ENCODE results near the gene PADI1.

Gene PADI1

DNA sequence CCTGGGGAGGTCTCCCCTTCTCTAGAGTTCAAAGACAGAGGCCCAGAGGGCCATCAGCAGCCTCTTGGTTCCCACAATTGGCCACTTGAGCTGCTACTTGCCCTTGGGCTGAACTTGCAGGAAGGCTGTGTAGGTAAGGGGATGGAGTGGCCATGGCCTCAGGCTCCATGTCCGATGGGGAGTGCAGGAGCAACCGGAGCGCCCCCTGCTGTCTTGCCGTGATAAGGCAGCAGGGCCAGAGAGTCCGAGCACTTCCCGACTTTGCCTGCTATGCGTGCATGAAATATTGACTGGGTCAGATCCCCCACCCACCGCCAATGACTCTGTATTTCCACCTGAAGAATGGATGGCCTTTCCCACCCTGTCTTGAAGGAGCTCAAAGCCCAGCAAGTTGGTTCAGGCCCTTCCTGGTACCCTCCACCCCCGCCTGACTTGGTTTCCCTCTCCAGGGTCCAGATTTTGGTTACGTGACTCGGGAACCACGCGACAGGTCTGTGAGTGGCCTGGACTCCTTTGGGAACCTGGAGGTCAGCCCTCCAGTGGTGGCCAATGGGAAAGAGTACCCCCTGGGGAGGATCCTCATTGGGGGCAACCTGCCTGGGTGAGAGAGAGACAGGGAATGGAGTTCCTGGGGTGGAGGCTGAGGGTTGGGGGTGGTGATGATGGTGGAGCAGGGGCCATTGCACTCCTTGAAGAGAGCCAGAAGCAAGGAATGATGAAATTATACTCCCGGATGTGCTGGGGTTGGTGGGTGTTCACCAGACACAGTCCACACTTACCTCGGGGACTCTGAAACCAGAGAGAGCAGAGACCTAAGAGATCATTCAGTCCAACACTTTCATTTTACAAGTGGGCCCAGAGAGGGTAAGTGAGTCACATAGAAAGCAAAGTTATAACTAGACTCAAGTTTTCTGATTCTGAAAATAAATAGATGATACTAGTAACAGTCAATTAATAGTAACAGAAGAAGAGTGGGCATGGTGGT, 69.5 kb downstream of the PADI1 start:
- peak in 1 of 2 experiments; percentile 31 for DNase-seq

DNA sequence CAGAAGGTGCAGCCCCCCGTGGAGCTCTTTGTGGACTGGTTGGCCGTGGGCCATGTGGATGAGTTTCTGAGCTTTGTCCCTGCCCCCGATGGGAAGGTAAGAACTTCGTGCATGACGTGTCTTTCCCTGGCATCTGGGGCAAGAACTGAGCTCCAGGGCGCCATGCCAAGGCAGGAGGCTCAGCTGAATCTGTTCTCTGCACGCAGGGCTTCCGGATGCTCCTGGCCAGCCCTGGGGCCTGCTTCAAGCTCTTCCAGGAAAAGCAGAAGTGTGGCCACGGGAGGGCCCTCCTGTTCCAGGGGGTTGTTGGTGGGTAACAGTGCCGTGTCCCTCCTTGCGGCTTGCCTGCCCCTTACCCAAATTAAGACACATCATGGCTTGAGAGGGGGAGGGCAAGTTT, 71.6 kb downstream of the PADI1 start:
- no peak for DNase-seq

DNA sequence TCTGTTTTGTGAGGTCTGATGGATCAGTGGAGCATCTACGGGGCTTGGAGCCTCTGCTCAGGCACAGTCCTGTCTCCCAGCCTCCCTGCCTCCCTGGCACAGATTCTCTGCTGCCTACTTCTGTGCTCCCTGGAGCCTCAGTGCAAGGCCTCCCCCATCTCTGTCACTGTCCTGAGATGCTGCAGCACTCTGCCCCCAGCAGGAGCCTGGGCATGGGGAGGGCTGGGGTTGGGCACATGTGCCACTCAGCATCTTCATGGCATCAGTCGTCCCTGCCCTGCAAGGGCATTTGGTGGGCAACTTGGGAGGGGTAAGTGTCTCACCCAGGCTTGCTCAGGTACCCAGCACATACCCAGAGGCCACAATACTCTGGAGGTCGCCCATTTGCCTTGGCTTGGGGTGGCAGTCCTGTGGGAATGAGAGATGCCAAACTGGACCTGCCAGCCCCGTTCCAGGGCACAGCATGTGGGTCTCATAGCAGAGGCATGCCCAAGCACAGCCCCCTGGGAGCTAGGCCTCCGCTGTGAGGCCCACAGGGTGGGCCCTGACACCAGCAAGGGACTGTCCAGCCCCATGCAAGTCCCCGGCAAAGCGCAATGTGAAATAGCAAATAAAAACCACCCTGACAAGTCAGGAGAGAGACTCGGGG, 72.7 kb downstream of the PADI1 start:
- DNase-seq, result no peak

DNA sequence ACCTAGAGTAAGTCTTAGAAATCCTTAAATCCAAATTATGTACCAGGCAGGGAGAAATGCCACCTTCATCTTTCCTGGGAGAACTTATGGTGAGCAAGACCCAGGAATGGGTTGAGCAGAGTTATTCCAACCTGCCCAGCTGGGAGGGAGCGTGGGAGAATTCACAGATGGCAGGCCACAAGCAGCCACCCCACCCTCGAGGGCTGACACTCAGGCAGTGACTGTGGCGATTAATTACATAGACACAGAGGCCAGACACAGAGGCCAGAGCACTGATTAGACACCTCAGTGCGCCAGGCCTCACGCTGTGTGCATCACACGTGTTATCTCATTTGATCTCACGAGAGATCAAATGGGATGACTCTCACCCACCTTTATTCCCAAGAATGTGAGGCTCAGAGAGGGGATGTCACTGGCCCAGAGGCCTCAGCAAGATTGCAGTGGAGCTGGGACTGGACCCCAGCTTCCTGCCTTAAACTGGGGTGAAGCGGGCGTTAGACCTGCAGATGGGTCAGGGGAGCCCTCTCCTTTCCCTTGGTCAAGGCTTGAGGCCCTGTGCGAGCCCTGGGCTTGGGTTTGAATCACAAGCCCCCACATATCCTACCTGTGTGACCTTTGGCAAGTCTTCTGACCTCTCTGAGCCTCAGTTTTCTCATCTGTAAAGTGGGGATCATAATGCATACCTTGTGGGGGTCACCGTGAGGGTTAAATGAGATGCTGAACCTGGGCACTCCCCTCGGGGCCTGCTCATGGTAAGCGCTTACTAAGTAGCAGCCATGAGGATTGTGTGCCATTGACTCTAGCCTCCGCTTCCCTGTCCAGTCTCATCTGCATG, 74.3 kb downstream of the PADI1 start:
- DNase-seq, result no peak

GRCh38 chr1:17280436-17280835, 75.5 kb downstream of the PADI1 start:
- DNase-seq, result no peak

DNA sequence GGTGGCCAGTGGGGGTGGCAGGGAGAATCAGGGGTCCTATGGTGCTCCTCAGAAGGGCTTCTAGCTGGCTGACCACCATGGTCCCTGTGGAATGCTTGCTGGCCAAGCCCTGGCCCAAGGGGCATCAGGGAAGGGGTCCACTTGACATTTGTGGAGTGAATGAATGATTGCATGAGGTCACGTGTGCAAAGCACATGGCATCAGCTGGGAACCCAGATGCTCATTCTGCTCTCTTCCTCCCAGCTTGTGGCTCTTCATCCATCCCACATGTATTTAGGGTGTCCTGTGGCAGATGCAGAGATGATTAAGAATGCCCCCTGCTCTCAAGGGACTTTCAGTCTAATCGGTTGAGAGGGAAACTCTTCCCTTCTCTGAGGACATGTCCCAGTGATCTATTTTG, 76.0 kb downstream of the PADI1 start:
- no peak for DNase-seq

DNA sequence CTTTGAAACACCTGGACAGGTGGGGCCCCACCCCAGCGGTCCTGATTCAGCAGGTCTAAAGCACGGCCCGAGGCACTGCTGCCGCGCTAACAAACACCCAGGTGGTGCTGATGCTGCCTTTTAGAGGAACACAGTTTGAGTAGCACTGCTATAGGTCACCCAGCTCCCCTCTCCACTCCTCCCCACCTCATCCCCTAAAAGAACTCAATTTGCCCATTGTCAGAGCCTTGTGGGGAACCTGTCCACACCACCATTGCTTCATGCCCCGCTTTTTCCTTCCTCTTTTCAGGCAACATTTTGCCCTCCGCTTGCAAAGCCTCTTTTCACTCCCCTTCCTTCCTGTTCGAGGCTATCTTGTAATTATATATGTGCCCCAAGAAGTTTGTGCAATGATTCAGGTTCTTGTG, 76.8 kb downstream of the PADI1 start:
- DNase-seq, result no peak

DNA sequence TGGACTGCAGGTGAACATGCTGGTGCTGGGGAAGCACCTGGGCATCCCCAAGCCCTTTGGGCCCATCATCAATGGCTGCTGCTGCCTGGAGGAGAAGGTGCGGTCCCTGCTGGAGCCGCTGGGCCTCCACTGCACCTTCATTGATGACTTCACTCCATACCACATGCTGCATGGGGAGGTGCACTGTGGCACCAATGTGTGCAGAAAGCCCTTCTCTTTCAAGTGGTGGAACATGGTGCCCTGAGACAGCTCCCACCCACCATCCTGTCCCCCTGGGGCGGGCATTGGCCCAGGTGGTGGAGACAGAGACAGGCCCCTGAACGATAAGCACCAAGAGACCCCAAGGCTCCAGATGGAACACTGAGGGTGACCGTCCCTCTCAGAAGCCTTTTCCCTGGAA, 77.9 kb downstream of the PADI1 start:
- no peak for DNase-seq

- DNase-seq, result no peak
Measured at GRCh38 chr1:17286646-17287045, 81.7 kb downstream of the PADI1 start.

DNA sequence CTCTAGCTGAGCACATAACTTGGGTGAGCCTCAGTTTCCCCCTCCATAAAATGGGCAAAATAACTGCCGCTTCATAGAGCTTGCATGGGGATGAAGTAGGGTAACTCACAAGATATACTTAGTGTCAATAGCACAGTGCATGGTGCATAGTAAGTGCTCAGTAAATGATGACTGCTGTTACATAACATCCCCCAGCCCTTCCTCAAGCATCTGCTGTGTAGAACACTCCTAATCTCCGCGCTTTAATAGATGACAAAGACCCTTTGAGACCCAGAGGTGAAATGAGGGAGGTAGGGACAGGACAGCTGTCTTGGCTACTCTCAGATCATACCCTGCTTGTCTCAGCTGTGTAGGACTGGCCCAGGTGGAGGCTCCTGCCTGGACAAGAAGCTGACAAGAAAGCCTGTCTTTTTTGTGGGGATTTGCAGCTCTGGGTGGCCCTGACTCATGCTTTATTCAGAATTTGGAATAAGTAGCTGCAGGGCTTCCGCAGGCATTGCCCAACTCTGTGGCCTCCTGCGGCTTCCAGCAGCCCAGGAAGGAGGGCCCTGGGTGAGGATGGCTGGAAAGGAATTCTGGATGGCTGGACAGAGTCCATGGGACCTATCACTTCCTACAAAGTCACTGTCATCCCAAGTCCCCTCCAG, 82.3 kb downstream of the PADI1 start:
- DNase-seq, result peak; percentile 11 to 66

GRCh38 chr1:17289721-17290120, 84.8 kb downstream of the PADI1 start:
- DNase-seq, result no peak

GRCh38 chr1:17290553-17290952, 85.6 kb downstream of the PADI1 start:
- no peak for DNase-seq

DNA sequence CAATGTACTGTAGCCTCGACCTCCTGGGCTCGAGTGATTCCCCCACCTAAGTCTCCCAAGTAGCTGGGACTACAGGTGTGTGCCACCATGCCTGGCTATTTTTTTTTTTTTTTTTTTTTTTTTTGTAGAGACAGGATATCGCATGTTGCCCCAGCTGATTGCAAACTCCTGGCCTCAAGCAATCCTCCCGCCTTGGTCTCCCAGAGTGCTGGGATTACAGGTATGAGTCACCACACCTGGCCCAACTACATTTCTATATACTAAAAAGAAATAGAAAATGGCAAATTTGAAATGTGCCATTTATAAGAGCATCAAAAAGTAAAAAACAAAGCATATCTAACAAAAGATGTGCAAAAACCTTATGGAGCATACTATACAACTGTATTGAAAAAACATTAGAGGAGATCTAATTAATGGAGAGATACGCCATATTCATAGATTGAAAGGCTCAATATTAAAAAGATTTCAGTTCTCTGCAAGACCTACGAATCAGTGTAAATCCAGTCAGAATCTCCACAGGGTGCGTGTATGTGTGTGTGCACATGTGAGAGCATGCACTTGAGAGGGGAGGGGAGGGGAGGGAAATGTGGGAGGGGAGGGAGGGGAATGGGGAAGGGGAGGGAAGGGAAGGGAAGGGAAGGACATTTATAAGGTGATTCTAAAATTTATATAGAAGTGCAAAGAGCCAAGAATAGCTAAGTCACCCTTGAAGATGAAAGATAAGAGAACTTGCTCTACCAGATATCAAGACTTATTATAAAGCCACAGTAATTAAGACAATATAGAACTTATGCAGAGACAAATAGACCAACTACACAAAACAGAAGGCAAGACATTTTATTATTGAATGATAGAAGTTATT, 87.6 kb downstream of the PADI1 start:
- no peak for DNase-seq

GRCh38 chr1:17293681-17294425, 88.9 kb downstream of the PADI1 start:
- DNase-seq, result no peak

DNA sequence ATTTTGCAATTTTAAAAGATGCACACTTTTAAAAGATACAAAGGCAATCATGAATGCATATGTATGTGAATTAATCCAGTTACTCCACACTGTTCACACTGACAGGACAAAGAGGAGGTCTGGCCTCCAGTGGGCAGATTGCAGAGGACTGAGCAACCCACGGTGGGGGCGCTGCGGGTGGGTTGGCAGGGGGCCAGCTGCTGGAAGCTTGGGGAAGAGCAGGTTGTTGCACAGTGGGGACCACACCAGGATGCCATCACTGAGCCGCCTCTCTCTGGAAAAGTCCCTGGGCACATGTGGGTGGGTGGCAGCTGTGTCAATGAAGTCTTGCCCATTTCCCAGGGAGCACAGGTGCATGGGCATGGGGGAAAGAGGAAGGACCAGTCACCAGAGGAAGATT, 90.4 kb downstream of the PADI1 start:
- no peak for DNase-seq
